A673 (cell line): ENCODE measurements around the gene FBLN5.

Experiments used
- EZH2 ChIP-seq: fragments of 200-600 bp; sonication (generic); IDR thresholded peaks from 2 replicates; pipeline ENCODE4 v1.6.1; 2017; ENCODE audit warnings: borderline replicate concordance, low read depth, mild to moderate bottlenecking, mixed read lengths, antibody characterized with exemption, low read length; ENCODE audit not compliant: poor library complexity, severe bottlenecking
- TF ChIP-seq, protein P1 (sequence below): fragments of 300-800, 200-600 bp; sonication (generic); conservative IDR thresholded peaks from 2 replicates; pipeline ENCODE4 v1.5.1; 2017; ENCODE audit warnings: low read depth, mild to moderate bottlenecking, antibody characterized with exemption, low read length, moderate library complexity, mixed read lengths

DNA sequence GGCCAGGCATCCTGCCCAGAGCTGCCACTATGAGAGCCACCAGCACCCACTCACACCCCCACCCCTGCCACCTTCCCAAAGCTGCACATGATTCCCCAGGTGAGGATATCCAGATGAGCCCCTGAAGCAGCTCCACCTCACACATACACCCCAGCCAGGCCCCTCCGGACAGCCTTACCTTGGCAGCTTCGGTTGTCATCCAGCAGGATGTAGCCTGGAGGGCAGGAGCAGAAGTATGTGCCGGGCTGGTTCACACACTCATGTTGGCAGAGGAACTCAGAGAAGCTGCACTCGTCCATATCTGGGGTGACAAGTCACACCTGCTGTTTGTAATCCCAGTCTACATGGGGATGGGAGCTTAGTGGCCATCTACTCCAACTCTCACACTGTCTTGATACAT lies 64.7 kb downstream of the FBLN5 start:
- TF ChIP-seq, protein P1, sequence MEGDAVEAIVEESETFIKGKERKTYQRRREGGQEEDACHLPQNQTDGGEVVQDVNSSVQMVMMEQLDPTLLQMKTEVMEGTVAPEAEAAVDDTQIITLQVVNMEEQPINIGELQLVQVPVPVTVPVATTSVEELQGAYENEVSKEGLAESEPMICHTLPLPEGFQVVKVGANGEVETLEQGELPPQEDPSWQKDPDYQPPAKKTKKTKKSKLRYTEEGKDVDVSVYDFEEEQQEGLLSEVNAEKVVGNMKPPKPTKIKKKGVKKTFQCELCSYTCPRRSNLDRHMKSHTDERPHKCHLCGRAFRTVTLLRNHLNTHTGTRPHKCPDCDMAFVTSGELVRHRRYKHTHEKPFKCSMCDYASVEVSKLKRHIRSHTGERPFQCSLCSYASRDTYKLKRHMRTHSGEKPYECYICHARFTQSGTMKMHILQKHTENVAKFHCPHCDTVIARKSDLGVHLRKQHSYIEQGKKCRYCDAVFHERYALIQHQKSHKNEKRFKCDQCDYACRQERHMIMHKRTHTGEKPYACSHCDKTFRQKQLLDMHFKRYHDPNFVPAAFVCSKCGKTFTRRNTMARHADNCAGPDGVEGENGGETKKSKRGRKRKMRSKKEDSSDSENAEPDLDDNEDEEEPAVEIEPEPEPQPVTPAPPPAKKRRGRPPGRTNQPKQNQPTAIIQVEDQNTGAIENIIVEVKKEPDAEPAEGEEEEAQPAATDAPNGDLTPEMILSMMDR = no peak
- TF ChIP-seq EZH2 = no peak
